Measurements from ENCODE around the gene SPATA46. TPM values are rescaled to one million over a fixed set of nuclear protein-coding genes. Genes with fewer than 3 reads are reported as not detected.
"Not testable (repeated sequence)": the region's sequence is repeated elsewhere in the genome, so short reads cannot be mapped to it uniquely, and the experiment has no call there.

Gene SPATA46, protein sequence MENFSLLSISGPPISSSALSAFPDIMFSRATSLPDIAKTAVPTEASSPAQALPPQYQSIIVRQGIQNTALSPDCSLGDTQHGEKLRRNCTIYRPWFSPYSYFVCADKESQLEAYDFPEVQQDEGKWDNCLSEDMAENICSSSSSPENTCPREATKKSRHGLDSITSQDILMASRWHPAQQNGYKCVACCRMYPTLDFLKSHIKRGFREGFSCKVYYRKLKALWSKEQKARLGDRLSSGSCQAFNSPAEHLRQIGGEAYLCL
- polyA plus RNA-seq (ENCODE audit: insufficient read length) = 2.2 TPM
- long read RNA-seq, donor 1 = 0 reads
- long read RNA-seq, donor 2 = 0 reads
- long read RNA-seq, donor 3 = 0 reads
- long read RNA-seq, donor 4 = 0 reads
- long read RNA-seq, donor 5 = 0 reads
- long read RNA-seq, donor 6 = 0 reads
- long read RNA-seq, donor 7 = 0 reads
- long read RNA-seq, donor 8 = 0 reads

DNA sequence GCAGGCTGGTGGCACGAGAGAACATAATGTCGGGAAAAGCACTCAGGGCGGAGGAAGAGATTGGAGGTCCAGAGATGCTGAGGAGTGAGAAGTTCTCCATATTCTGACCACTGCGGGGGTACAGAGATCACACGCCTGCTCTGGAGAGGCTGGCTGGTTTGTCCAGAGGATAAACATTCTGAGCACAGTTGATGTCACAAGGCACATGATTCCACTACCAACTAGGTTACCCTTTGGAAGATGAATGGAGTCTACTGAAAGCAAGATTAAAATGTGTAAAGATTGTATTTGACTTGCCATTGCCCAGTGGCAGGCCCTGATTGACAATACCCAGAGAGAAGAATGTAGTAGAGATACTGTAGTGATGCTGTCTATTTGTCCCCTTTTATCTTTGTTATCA lies at the start of gene SPATA46:
Gene SPATA46 (minus strand): TSS at position 164 of the 400 bp plus-strand sequence. CDS start 64 bp downstream, at position 100.
- no peak for DNase-seq

DNA sequence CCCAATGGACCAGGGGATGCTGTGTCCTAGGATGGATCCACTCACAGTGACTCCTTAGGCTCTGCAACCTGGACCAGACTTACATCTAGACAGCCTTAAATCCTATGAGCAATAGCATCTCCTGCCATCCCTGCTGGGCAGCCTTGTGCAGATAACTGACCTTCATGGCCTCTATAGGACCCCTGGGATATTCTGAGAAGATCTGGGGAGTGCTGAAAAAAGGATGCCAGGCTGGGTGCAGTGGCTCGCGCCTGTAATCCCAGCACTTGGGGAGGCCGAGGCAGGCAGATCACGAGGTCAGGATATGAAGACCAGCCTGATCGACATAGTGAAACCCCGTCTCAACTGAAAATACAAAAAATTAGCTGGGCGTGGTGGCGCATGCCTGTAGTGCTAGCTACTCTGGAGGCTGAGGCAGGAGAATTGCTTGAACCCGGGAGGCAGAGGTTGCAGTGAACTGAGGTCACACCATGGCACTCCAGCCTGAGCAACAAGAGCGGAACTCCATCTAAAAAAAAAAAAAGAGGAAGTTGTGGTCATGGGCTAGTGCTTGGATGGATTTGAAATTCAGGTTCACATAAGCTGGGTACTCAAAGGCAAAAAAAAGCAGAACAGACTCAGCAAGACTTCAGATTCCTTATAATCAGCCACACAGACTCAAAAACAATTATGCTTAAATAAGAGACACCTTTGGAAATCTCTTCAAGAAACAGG lies 46.2 kb upstream of the SPATA46 start:
- no peak for DNase-seq

DNA sequence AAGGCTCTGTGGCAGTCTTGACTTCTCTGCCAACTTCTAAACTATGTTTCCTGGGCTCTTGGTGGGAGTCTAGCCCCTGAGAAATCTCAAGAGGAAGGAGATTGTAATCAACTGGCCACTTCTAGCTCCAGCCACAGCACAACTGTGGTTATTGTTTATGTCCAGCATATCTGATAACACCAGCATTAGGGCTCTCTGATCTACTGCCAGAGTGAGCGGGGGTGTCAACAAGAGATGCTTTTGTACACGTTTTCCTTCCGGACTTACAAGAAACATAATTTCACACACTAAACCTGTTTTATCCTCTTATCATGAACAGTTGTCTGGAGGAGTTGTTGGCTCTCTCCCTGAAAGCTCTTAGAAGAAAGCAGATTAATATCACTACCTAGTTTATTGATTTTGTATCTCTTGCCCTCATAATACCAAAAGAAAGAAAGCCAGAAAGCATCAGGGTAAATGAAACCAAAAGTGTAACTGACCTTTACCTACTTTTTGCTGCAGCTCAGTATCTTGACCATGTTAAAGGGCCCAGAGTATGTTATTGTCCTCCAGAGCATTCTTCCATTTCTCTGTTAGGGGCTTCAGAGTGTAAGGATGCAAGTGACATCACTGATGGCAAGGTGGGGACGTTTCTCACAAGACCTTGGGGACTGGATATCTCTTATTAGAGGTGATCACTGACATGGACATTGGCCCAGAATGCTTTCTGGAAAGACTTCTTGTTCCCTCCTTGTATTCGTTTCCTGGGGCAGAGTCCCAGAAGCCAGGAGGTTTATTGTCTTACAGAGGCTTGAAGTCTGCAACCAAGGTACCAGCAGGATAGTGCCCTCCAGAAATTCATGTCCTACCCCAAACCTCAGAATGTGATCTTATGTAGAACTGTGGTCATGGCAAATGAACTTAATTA lies 44.9 kb upstream of the SPATA46 start:
- no peak for DNase-seq

DNA sequence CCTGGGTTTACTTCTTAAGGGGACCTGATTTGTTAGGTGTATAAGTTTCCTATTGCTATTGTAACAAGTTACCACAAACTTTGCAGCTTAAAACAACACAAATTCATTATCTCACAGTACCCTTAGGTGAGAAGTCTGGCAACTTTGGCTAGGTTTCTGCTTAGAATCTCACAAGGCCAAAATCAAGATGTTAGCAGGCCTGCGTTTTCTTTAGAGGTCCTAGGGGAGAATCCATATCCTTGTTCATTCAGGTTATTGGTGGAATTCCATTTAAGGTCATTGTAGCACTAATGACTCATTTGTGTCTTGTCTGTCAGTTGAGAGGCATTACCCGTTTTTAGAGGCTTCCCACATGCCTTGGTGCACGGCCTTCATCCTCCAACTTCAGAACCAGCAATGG lies 43.5 kb upstream of the SPATA46 start:
- DNase-seq = no peak

DNA sequence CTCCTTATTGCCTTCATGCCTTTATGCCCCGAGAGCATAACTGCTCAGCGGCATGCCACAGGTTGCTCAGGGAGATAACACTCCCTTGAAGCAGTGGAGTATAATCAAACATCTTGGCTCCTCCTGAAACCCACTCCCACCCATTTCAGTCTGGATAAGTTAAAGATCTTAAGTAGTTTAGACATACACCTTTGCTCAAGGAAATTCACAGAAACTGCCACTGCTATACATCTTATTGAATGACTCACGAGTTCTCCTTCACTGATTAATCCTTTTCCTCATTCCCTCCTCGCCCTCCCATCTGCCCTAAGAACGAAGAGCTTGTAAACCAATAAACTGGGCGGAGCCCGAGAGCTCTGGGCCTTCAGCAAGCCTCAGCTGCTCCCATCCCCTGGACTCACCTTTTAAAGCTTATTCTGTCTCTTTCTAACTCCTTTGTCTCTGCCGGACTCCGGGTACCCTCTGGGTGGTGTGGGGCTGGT lies 42.8 kb upstream of the SPATA46 start:
- DNase-seq = not testable (repeated sequence)

DNA sequence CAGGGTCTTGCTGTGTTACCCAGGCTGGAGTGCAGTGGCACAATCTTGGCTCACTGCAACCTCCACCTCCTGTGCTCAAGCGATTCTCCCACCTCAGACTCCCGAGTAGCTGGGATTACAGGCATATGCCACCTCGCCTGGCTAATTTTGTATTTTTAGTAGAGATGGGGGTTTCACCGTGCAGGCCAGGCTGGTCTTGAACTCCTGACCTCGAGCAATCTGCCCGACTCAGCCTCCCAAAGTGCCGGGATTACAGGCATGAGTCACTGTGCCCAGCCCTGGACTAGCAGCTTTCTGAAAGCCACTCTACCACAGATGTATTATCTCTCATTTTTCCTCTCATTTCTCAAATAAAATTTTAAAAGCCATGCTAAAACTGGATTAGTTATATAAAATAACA lies 41.9 kb upstream of the SPATA46 start:
- DNase-seq = not testable (repeated sequence)

DNA sequence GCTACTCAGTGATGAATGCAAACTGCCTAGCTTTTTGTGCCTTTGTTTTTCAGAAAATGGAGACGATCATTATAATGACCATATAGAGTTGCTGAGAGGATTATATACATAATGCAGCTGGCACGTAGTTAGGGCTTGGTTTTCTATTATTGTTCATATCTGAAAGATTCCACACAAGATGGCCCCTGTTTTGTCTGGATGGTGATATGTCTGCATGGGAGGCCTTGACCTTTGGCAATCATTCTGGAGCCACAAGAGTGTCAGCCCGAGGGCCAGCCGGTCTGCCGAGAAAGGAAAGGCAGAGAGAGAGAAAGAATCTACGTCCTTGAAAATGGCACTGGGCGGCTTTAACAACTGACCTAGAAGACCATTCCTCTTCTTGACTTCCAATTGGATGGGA lies 41.0 kb upstream of the SPATA46 start:
- DNase-seq = no peak

DNA sequence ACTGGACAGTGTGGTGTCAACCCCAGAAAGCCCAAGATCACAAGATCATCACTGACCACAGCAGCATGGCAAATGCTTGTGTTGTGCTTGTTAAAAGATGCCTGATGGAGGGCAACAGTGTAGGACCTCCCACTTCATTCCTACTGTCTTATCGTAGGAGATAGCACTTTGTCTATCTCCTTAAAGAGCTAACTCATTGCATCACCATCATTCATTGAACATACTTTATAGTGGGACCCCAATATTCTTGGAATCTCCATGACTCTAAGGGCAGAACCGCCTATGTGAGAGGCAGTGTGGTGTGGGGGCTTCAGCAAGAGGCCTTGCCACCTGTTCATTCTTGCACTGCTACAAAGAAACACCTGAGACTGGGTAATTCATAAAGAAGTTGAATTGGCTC lies 40.3 kb upstream of the SPATA46 start:
- DNase-seq = no peak

DNA sequence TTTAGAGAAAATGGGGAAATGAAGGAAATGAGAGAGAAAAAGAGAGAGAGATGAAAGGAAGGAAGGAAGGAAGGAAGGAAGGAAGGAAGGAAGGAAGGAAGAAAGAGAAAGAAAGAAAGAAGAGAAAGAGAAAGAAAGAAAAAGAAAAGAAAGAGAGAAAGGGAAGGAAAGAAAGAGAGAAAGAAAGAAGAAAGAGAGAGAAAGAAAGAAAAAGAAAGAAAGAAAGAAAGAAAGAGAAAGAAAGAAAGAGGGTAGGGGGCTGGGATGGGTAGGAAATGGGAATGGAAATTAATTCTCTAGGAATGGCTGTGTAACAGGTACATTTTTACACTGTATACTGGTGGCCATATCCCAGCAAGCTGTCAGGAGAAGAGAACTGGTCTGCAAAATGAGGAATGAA lies 39.6 kb upstream of the SPATA46 start:
- DNase-seq = no peak

DNA sequence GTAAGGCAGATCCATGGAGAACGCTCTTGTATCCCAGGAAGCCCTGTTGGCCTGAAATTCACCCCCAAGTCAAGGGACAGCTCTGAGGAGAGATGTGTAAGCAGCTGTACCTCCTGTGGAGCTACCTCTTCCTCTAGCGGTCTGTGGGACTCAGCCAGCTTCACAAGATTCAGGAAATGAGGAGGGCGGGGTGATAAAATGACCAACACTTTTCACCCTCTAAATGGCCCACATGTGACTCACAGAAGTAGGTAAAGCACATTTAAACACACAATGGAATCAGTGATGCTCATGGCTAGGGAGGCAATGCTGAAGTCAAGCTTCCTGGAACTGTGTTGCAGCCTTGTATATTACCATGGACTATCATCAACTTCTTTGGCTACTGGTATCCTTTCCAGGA lies 35.3 kb upstream of the SPATA46 start, which contains the start of gene SH2D1B:
Gene SH2D1B (minus strand): TSS at position 135 of the 400 bp plus-strand sequence. CDS start 120 bp downstream, at position 15.
- no peak for DNase-seq

DNA sequence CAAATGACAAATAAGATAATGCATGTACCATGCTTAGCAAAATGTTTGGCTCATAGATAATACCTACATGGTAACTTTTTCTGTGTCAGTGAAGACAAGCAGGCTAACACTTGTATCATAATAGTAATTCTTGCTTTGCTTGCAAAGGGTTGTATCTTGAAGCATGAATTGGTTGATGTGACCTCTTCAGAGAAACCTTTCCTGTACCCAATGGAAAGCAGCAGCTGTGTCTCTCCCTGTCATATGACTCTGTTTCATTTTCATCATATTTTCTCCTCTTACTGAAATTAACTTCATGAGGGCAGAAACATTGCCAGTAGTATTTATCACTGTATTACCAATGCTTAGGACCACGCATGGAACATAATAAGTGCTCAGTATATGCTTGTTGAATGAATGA lies 30.9 kb upstream of the SPATA46 start:
- no peak for DNase-seq

DNA sequence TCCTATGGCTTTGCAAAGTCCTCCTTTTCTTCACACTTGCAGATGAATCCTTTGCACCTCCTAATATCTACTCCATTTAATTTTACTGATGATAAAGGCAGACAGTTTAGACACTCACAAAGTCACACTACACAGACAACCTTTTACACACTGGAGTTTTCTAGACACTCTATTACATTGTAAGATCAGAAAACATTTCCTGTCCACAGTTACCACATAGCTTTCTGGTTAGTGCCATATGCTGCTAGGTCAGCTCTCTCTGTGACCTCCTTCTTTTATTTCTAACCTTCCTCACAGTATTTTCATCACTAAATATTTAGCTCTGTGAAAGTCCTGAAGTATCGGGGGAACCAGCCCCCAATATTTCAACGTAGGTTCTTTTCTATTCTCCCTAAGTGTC lies 30.2 kb upstream of the SPATA46 start:
- no peak for DNase-seq

DNA sequence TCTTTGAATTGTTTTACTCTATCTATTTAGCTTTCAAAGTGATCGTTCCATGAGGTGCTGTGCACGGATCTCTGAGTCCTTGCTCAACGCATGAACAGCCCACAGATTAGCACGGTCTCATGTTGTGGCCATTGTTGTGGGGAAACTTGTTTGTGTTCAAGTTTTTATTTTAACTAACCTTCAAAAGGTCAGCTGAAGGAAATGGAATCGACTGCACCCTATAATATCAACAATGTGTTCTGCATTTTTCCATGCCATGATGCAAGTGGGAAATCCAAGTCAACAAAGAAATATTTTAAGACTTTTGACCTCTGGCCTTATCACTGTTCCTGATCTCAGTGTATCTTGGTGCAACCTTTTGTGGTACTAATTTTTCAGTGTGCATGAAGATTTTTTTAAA lies 29.1 kb upstream of the SPATA46 start:
- DNase-seq = no peak

DNA sequence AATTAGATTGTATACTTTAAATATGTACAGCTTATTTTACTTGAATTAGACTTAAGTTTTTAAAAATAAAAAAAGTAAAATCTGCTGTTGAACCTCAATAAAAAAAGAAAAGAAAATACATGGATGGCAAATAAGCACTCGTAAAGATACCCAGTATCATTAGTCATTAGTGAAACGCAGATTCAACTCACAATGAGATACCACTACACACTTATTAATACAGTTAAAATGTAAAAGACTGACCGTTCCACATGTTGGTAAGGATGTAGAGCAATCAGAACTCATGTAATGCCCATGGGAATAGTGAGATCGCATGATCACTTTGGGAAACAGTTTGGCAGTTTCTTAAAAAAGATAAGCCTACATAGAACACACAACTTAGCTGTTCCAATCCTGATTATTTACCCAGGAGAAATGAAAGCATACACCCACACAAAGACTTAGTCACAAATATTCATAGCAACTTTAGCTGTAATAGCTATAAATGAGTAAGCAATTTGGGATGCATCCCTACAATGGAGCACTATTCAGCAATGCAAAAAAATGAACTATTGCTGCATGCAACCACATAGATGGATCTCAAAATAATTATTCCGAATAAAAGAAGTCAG lies 28.0 kb upstream of the SPATA46 start:
- no peak for DNase-seq

DNA sequence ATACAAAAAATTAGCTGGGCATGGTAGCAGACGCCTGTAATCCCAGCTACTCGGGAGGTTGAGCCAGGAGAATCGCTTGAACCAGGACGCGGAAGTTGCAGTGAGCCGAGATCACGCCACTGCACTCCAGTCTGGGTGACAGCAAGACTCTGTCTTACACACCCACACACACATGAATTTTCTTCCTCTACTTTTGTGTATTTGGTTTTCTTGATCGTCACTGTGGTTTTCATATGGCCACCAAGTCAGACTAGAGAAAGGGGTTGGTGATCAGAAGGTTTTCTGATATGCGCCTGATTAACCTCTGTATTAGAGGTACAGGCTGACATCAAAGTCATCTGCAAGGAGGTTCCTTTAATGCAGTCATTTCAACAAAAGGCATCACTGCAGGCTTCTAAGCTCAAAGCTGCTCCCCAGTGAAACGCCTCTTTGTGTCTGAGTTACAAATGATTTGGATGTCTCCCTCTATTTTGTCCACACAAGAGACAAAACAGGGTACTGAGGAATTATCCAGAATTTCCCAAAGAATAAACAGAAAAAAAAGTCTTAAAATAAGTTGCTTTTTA lies 24.2 kb upstream of the SPATA46 start:
- DNase-seq = no peak

DNA sequence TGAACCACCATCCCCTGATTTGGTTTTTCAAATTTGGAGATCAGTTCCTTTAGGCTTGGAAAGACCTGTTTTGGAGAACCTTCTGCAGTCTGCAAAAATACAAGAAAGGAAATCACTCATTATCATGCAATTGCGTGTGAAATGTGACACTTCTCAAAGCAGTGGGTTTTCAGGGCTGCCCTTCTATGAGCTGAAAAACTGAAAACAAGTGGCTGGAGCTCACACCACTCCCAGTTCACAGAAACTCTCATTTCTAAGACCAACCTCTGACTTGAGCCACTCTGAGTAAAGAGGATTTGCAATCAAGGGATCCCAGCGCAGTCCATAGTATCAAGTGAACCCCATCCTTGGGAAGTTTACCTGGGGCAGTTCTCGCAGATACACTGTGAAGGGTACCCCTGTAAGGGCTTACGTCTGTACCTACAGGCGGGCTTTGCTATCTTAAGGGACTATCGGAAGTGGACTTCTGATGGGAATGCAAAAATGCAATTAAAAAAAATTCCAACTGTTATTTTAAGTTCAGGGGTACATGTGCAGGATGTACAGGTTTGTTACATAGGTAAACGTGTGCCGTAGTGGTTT lies 22.4 kb upstream of the SPATA46 start:
- DNase-seq = no peak

DNA sequence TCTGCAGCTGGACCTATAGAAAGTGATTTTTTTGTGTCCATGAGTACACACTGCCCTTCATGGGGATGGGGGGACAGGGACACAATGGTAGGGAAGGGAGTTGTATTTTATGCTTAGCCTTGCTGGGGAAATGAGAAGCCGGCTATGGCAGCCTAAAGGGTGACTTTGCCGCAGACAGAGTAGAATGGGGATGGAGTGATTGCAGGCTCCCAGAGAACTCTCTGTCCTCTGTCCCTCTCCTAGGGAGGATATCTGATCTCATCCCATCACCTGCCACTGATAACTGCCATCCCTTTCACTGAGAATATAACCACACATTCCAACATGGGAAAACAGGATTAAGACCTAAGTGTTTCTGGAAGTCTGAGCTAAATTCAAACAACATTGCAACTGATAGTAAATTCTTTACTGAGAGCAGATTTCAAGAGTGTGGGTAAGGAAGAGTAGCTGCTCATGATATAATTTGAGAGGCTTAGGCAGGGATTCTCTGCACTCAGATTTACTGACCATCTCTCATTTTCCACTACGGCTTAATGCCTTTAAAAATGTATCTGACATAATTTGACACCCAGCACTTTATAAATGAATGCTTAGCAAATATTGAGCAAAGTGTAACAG lies 21.4 kb upstream of the SPATA46 start:
- DNase-seq = no peak

DNA sequence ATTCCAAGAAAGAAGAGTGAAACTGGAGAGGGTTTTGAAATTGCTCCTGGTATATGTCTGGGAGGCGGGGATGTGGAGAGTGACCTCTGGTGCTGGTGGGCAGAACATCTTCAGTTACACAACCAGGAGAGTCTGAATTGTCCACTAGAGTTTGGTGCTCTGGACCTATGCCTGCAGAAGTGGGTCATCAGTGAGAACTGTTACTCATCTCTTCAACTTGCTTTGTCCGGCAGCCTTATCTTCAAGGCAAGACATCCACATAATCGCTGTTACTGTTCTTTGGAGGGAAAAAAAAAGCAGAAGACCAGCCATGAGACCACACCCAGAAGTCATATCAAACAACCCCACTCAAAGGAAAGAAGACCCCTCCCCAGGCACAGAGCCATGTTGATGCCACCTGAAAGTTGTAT lies 20.4 kb upstream of the SPATA46 start:
- no peak for DNase-seq

DNA sequence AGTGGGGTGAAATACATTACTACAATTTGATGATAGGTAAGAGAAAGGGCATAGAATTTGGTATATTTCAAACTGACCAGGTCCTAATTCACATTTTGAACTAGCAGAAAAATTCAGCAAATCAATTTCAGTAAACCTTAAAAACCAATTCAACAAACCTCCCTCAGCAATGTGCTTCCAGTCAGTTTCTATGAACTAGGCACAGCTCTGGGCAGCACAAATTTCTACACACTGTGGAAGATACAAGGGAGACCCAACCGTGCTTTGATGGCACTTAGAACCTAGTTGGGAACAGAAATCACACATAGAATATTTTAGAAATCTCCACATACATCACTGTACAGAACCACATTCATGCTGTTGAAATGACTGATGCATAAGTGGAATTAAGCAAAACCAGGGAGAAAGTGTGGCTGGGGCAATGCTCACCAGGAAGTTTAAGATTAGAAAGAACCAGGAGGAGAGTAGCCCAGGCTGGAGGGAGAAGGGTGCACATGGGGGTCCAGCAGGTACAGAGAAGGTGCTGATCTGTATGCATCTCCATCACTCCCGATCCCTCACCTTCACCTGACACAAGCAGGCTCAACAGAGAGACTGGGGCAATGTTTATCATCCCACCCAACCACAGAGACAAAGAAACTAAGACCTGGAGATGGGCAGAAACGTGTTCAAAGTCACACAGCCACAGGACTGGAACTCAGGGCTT lies 19.7 kb upstream of the SPATA46 start:
- DNase-seq = no peak
